T-helper 22 cell (primary cell): ENCODE data around the gene CTNND1.
A peak's percentile ranks its signal among the peaks of the same experiment; 100 is the strongest.
"Not testable (repeated sequence)": the region's sequence is repeated elsewhere in the genome, so short reads cannot be mapped to it uniquely, and the experiment has no call there.

Source experiments
- DNase-seq: peaks from one replicate; pipeline ENCODE4 v3.0.0-alpha.2; 2020; ENCODE audit warnings: low read depth

The CTNND1 gene, protein sequence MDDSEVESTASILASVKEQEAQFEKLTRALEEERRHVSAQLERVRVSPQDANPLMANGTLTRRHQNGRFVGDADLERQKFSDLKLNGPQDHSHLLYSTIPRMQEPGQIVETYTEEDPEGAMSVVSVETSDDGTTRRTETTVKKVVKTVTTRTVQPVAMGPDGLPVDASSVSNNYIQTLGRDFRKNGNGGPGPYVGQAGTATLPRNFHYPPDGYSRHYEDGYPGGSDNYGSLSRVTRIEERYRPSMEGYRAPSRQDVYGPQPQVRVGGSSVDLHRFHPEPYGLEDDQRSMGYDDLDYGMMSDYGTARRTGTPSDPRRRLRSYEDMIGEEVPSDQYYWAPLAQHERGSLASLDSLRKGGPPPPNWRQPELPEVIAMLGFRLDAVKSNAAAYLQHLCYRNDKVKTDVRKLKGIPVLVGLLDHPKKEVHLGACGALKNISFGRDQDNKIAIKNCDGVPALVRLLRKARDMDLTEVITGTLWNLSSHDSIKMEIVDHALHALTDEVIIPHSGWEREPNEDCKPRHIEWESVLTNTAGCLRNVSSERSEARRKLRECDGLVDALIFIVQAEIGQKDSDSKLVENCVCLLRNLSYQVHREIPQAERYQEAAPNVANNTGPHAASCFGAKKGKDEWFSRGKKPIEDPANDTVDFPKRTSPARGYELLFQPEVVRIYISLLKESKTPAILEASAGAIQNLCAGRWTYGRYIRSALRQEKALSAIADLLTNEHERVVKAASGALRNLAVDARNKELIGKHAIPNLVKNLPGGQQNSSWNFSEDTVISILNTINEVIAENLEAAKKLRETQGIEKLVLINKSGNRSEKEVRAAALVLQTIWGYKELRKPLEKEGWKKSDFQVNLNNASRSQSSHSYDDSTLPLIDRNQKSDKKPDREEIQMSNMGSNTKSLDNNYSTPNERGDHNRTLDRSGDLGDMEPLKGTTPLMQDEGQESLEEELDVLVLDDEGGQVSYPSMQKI

DNA sequence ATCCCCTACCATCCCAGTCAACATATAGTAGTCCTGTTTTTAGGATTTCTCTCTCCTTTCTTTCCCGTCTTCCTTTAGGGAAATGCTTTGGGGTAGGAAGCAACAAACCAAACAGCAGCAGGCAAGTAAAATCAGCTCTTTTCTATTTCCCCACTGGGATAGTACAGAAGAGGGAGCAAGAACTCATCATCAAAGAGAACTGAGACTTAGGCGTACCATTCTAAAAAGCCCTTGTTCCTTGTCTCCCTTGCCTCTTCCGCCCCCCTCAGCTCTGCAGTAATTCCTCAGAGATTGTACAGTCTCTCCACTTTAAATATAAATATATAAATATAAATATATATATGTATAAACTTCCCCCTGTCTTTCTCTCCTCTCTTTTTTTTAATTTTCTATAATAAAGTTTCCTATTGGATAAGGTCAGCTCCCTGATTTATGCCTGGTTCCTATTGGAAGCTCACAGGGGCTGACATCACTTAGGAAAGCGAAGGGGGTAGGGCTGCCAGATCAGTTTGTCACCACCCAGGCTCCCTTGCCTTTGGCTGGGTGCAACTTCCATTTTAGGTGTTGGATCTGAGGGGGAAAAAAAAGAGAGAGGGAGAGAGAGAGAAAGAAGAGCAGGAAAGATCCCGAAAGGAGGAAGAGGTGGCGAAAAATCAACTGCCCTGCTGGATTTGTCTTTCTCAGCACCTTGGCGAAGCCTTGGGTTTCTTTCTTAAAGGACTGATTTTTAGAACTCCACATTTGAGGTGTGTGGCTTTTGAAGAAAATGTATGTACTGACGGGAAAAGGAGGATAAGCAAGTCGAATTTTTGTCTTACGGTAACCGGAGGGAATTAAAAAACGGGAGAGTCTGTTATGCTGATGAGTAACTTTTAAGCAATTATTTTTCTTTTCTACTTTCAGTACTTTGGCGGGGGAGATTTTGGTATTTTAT lies at the start of gene CTNND1:
Gene CTNND1, plus strand, starts transcription at position 502 of the 934 bp plus-strand sequence. CDS start 29,677 bp downstream, outside the sequence.
- no peak for DNase-seq

DNA sequence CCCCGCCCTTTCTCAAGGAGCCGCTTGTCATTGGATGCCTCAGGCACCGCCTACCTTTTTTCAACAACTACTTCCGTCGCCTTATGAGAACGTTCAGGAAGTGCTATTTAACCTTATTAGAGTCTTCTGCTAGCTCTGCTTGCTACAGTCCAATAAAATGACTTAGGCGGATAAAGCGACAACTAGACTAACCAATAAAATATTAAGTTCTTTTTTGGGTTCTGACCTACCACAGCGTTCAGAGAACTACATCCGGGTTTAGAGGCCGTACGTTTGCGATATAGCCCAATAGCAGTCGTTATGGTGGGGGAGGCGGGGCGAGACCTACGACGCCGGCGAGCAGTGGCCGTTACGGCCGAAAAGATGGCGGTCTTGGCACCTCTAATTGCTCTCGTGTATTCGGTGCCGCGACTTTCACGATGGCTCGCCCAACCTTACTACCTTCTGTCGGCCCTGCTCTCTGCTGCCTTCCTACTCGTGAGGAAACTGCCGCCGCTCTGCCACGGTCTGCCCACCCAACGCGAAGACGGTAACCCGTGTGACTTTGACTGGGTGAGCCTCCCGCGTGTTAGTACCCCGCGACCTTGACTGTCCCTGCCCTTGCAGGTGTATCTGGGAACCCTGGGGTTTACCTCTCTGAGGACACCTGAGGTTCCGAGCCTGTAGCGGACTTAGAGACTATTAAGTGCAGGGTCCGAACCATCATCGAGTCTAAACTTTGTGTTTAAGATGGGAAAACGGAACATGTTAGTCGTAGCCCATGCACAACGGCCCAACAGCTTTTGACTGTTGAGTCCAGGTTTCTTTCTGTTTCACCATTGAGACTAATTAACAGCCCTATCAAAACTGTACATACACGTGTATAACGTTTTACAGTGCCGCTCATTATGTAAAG lies 49.1 kb upstream of the CTNND1 start, which contains the start of gene TMX2:
Gene TMX2, plus strand, starts transcription at position 338 of the 895 bp plus-strand sequence. Its CDS starts 26 bp downstream, at position 364.
- peak; percentile 86 for DNase-seq

DNA sequence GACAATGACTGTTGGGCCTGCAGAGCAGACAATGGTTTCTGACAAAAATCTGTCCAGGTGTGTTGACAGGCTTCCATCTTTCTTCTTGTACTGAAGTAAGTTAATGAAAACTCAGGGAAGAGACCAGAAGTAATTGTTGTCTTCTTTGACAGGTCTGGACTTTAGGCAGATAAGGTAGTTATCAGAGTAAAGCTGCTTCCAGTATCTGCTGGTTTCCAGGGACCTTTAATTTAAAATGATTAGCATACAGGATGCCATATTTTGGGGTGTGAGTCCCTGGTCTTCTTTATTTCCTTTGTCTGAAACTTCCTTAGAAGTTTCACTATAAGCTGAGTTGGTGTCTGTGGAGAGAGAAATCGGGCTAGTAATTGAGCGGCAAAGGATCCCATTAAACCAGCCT lies 47.8 kb upstream of the CTNND1 start:
- no peak for DNase-seq

DNA sequence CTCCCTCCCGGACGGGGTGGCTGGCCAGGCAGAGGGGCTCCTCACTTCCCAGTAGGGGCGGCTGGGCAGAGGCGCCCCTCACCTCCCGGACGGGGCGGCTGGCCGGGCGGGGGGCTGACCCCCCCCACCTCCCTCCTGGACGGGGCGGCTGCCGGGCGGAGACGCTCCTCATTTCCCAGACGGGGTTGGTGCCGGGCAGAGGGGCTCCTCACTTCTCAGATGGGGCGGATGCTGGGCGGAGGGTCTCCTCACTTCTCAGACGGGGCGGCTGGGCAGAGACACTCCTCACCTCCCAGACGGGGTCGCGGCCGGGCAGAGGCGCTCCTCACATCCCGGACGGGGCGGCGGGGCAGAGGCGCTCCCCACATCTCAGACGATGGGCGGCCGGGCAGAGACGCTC lies 44.9 kb upstream of the CTNND1 start:
- DNase-seq = not testable (repeated sequence)

DNA sequence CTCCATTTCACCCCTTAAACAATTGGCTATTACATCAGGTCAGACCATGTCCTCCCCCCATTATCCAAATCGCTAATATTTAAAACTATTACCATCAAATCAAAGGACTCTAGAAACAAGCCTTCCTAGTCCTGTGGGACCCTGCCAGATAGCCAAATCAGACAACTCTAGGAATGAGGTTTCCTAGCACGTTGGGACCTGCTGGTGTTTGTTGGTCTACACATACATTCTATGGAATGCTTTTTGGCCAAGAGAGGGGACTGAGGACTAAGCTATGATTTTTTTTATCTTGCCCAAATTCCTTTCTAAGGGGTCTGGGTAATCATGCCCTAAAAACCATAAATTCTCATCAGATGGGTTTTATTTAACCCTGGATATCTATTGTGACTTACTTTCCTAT lies 34.4 kb upstream of the CTNND1 start:
- DNase-seq = no peak

DNA sequence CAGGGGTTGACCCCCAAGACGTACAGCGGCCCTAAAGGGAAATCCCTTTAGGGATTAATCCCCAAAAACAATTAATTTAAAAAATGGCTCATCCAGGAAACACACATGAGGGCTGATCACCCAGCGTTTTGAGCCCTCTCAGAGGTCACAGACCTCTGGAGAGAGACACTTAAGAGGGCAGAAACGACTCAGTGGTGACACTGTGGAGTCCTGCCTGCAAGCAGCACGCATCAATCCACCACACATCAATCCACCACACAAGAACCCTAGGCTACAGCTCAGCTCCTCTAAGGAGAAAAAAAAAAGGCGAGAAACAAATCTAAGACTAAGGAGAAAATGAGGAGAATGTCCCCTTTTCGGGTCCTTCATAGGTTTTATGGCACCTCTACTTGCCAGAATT lies 32.8 kb upstream of the CTNND1 start:
- no peak for DNase-seq

DNA sequence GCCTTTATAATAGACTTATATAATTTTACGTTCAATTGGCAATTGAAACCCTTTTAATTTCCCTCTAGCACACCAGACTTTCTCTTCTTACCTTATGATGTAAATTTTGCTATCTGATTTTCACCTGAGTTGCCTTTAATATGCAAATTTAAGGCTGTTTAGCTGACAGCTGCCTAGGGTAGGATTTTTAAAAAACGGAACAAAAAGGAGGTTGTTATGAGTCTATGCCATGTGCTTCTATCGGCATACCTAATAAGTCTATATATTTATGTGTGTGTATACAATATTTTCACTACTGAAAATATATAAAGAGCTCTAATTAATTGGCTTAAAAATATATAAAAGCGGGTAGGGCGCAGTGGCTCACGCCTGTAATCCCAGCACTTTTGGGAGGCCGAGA lies 32.1 kb upstream of the CTNND1 start:
- no peak for DNase-seq

DNA sequence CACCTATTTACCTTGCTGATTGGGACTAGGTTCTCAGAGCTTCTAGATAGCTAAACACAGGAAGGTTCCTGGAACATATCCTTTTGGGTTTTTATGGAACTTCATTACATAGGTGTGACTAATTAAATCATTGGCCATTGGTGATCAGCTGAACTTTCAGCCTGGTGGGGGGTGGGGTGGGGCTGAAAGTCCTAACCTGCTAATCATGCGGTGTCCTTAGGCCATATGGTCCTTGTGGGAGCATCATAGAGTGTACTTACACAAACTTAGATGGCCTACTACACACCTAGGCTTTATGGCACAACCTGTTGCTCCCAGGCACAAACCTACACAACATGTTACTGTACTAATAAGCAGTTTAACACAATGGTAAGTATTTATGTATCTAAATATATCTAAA lies 28.9 kb upstream of the CTNND1 start:
- no peak for DNase-seq

DNA sequence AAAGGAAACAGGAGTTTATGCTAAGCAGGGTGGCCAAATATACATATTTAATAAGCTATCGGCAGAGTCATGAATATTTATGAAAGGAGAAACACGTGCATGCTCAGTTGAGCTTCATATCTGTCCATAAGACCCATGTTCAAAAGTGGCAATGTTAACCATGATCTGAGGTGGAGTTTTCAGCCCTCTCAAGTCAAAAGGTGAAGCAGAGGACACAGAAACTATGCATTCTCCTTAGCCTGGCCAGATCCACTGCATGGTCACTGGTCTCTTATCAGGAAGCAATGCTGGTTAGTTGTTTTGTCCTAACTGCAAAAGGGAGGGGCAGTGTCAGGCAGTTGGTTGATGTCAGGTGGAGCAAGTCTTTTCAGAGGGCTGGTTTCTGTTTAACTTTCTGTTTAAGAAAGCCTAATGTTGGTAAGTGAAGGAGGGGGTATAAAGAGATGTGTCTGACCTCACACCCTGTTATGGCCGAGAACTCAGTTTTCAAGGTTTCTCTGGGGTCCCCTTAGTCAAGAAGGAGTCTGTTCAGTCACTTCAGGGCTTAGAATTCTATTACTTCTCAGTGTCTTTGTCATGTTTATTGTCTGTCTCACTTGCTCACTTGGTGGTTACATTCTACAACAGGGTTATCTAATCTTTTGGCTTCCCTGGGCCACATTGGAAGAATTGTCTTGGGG lies 25.8 kb upstream of the CTNND1 start:
- DNase-seq = no peak

DNA sequence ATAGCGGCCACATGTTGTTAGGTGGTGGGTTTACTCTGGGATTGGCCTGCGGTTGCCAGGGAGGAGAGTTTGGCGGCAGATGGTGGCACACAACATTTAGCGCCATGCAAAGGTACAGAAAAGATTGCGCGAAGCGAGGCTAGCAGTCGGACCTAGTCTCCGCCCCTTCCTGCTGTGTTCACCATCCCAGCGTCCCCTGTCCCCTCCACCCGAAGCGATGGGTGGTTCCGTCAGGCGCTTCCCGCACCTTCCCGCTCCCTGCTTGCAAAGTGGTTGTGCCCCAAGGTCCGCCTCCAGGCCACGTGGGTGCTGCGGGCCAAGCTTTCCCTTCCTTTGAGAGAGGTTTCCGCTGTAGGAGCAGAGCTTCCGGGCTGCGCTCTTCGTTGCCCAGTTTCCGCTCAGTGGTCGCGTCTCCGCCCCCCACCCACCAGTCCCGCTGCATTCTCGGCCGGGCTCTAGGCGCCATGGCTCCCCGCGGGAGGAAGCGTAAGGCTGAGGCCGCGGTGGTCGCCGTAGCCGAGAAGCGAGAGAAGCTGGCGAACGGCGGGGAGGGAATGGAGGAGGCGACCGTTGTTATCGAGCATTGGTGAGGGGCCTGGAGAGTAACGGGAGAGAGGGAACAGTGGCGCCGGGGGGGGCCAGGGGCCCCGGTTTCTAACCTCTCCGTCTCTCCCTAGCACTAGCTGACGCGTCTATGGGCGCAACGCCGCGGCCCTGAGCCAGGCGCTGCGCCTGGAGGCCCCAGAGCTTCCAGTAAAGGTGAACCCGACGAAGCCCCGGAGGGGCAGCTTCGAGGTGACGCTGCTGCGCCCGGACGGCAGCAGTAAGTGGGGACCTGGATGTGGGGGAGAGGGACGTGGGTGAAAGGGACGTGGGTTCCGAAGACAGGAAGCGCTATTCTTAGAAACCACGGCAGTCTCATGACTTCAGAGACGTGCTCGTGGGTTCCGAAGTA lies 20.2 kb upstream of the CTNND1 start, which contains the start of gene SELENOH:
Gene SELENOH, plus strand, starts transcription at position 360 of the 955 bp plus-strand sequence. Its CDS starts 105 bp downstream, at position 465.
- DNase-seq = peak; percentile 88

DNA sequence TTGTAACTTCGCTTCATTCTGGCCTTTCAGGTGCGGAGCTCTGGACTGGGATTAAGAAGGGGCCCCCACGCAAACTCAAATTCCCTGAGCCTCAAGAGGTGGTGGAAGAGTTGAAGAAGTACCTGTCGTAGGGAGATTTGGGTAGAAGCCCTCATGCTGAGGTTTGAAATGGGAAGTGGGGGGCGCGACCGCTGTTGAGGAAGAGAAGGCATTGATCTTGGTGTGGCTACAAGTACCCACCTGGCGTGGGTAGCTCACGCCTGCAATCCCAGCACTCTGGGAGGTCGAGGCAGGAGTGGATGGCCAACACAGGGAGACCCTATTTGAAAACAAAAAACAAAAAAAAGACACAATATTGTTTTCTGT lies 19.5 kb upstream of the CTNND1 start:
- DNase-seq = no peak

DNA sequence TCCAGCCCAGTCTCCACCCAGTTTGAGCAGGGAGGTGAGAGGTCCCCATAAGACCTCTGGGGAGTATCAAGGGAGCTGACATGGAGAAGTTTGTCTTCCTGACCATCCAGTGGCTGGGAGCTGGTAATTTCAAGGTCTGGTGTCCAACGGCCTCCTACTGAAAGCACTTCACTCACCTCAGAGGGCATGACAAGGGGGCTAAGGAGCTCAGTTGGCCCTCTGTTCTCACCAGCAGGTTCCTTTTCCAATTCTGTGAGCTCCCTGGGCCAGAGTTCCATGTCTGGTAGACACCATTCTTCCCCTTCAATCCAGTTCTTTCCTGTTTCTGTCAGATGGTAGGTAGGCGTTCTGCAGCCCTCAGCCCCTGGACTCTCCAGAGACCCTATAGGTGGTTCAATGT lies 17.2 kb upstream of the CTNND1 start:
- no peak for DNase-seq

DNA sequence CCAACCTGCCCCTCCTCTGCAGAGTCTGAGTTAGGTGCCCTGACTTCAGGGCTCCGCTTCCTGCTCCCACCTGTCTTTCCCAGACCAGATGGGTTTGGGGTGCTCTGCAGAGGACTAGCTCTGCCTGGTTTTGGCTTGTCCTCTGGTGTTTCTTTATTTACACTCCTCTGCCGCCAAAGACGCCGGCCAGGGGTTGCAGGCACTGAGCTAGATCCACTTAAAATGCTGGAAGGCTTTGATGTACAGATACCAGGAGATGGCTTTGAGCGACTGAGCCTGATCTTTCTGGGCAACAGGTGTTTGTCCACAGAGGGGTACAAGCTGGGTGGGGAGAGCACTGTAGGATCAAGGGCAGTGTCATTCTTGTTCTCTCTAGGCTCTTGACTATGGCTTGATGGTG lies 16.4 kb upstream of the CTNND1 start:
- no peak for DNase-seq

DNA sequence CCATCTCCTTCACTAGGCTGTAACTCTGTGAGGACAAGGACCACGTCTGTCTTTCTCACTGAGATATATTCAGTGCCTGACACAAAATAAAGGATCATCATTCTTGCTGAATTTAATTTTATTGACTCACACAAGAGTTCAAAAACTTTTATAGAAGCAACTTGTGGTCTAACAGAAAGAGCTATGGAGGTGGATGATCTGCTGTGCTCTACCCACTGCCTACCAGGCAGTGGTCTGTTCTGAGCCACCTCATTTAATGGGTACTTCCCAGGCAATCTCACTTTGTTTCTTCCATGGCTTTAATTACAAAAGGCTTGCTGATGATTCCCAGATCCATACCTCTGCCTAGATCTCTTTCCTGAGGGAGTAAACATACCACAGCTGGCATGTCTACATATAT lies 14.7 kb upstream of the CTNND1 start:
- DNase-seq = no peak

DNA sequence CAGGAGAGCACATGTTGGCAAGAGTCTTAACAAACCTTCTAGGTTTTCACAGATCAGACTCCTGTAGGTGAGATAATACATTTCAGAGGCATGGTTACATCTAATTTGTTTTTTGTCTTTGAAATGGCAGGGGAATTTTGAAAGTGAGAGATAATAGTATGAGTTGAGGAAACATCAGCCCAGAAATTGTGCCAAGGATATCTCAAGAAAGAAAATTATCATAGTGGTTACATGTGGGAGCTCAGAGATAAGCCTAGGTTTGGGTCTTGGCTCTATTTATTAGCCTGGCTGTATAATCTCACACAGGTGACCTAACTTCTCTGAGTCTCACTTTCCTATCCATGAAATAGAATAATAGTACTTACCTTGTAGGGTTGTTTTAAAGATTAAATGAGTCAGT lies 10.4 kb upstream of the CTNND1 start:
- no peak for DNase-seq

DNA sequence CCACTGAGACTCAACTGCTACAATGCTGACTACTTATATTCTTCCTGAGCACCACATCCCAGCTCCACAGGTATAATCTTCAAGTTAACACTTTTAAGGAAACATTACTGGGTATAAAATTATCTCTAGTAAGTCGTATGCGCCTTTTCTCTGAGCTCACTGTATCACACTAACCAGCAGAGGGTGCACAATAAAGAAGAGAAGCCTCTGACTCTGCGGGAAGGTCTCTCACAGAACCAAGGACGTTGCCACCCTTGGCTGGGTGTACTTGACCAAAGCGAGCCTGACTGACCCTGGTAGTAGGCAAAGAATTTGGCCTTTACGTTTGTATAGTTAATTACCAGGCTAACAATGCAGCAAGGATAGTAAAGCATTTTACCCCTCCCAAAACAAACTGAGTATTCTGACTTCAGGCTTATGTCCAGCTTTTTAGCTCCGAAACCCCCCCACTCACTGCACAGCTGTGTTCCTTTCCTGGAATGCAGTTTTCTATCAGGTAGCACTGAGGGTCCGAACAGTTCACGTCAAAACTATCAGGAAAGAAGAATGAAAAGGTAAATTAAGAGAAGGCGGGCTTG lies 9.8 kb upstream of the CTNND1 start, which contains the start of gene BTBD18:
Gene BTBD18, minus strand, starts transcription at position 144 of the 578 bp plus-strand sequence. CDS start 631 bp downstream, outside the sequence.
- no peak for DNase-seq

DNA sequence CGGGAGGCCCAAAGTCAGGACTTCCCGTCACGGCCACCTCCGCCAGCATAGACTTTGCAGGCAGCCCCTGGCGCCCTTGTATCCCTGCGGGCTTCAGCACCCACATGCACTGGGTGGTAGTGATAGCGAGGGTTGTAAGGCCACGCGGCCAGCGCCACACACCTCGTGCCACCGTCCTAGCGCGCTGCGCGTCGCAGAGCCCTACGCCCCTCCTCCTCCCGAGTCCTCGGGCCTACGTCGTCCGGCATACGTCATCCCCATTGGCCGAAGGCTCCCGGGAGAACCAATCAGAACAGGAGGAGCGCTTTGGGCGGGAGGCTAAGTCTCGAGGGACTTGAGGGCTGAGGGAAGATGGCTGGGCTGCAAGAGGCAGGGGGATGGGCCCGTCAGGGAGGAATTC lies 8.6 kb upstream of the CTNND1 start:
- DNase-seq = no peak

DNA sequence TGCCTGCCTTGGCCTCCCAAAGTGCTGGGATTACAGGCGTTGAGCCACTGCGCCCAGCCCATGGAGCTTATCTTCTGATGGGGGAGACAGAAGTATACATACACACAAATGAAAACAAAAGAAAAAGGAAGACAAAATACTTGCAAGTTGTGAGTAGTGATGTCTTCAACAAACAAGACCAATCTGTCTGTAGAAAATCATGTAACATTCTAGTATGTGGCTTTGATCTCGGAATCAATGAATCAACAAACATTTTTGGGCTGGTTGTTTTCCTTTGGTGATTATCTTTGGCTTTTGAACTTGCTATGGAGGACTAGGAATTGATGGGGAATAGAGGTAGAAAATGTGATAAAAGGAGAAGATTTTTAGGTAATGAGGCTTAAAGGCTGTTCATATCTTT lies 3.4 kb upstream of the CTNND1 start:
- DNase-seq = no peak
